ENCODE data around the gene SEMA6A.

DNA sequence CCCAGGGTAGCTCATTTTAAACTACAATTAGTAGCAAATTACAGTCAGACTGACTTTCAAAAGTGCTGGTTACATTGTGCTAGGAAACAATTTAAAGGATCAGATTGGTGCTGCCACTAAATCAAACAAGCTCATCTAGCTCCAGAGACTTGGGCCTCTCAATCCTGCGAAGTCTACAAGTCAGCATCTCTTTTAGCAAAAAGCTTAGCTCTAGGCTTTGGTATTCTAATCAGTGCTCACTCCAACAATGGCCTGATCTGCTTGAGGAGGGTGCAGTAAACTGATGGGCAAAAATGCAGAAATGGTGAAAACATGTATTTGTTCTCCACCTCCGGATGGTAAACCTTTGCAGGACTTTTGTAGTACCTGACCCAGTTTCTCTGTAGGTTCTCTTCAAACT is 47.0 kb upstream of the SEMA6A start:
- TF ChIP-seq, protein P1, sequence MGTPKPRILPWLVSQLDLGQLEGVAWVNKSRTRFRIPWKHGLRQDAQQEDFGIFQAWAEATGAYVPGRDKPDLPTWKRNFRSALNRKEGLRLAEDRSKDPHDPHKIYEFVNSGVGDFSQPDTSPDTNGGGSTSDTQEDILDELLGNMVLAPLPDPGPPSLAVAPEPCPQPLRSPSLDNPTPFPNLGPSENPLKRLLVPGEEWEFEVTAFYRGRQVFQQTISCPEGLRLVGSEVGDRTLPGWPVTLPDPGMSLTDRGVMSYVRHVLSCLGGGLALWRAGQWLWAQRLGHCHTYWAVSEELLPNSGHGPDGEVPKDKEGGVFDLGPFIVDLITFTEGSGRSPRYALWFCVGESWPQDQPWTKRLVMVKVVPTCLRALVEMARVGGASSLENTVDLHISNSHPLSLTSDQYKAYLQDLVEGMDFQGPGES (IDR thresholded peaks at IDR 0.05; ENCODE audit: low read depth, low read length), result no peak
- TF ChIP-seq, protein P2, sequence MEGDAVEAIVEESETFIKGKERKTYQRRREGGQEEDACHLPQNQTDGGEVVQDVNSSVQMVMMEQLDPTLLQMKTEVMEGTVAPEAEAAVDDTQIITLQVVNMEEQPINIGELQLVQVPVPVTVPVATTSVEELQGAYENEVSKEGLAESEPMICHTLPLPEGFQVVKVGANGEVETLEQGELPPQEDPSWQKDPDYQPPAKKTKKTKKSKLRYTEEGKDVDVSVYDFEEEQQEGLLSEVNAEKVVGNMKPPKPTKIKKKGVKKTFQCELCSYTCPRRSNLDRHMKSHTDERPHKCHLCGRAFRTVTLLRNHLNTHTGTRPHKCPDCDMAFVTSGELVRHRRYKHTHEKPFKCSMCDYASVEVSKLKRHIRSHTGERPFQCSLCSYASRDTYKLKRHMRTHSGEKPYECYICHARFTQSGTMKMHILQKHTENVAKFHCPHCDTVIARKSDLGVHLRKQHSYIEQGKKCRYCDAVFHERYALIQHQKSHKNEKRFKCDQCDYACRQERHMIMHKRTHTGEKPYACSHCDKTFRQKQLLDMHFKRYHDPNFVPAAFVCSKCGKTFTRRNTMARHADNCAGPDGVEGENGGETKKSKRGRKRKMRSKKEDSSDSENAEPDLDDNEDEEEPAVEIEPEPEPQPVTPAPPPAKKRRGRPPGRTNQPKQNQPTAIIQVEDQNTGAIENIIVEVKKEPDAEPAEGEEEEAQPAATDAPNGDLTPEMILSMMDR (IDR thresholded peaks at IDR 0.05), result no peak
- TF ChIP-seq TCF12 (IDR thresholded peaks at IDR 0.05), result no peak
- no peak for TF ChIP-seq SMC3 (IDR thresholded peaks at IDR 0.05; ENCODE audit: low read depth, low read length)
